Body of pancreas (tissue), 4 donors: ENCODE data around the gene TRIM73.
"Not testable (repeated sequence)": the region's sequence is repeated elsewhere in the genome, so short reads cannot be mapped to it uniquely, and the experiment has no call there.

Source experiments
- CTCF ChIP-seq, 7 experiments: fragments of 450-650 bp in 4 of 7; fragments of 200-600 bp in 3 of 7; sonication (generic) in 3 of 7; IDR thresholded peaks; one replicate each; pipeline ENCODE4 v1.5.1; 2016 to 2019; ENCODE audit warnings: antibody characterized with exemption in 7 of 7
- POLR2A ChIP-seq, 3 donors: fragments of 450-650 bp; IDR thresholded peaks; one replicate each; pipeline ENCODE4 v1.6.1; 2016; ENCODE audit warnings: antibody characterized with exemption in 3 of 3, mild to moderate bottlenecking in 2 of 3

- TF ChIP-seq CTCF, POLR2A (IDR thresholded peaks at IDR 0.05): not testable (repeated sequence)
Observed at GRCh38 chr7:75367313-75367712, 28.1 kb upstream of the TRIM73 start.
